Measurements from ENCODE around the gene PRCP. TPM values are rescaled to one million over a fixed set of nuclear protein-coding genes. Genes with fewer than 3 reads are reported as not detected.

PRCP gene
- total RNA-seq, 1 donor from 2014 or later = 27.5 TPM

DNA sequence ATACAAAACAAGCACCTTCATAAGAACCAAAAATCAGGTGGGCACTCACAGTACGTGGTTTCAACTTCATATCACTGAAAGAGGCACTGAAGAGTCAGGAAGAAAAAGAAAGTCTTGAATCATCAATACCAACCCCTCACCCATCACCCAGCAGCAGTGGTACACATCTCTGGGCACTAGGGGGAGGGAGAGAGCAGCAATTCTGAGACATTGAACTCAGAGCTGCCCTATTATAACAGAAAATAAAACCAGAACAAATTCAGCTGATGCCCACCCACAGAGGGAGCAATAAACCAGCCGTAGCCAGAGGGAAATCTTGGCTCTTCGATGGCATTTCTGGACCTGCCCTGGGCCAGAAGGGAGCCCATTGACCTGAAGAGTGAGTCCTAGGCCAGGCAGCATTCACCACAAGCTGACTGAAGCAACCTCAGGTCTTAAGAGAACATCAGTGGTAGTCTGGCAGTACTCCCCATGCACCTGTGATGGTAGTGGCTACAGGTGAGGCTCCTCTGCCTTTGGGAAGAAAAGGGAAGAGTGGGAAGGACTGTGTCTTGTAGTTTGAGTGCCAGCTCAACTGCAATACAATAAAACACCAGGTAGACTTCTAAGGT is 124.4 kb downstream of the PRCP start:
- no peaks in the 10 kb centered on the region for H3K9me3 Mint-ChIP-seq
- intact Hi-C loops (cut with micrococcal nuclease) = loop anchor here (1.0 kb wide), 1 partner anchor 125 kb away; the partner anchor contains the start of gene DDIAS
- no peak overlapping the region for H3K27ac Mint-ChIP-seq
- H3K4me1 Mint-ChIP-seq (ENCODE audit: low read depth) = peaks cover 1% of the 10 kb centered on the region
- H3K4me3 Mint-ChIP-seq (ENCODE audit: low read depth) = no peak overlapping the region
- H3K36me3 Mint-ChIP-seq (ENCODE audit: low read depth) = no peaks in the 10 kb centered on the region
- DNase-seq (ENCODE audit: low spot score) = peak; percentile 45
- H3K27me3 Mint-ChIP-seq (ENCODE audit: low read depth) = peaks cover 17% of the 10 kb centered on the region

GRCh38 chr11:82775218-82775617 is 125.0 kb downstream of the PRCP start:
- Mint-ChIP-seq H3K27ac (no peak overlapping the region), H3K9me3 (no peaks in the 10 kb centered on the region), H3K36me3 (ENCODE audit: low read depth) (no peaks in the 10 kb centered on the region), H3K4me3 (ENCODE audit: low read depth) (no peak overlapping the region), H3K27me3 (ENCODE audit: low read depth) (peaks cover 17% of the 10 kb centered on the region), H3K4me1 (ENCODE audit: low read depth) (peaks cover 1% of the 10 kb centered on the region)
- DNase-seq (ENCODE audit: low spot score) = no peak
- intact Hi-C loops (cut with micrococcal nuclease) = loop anchor here (1.0 kb wide), 1 partner anchor 126 kb away; the partner anchor contains the start of gene DDIAS

Other genes starting within 250 kb of the PRCP start
- not detected in 2 replicates for gene FAM181B, start 166.6 kb downstream of the PRCP start, total RNA-seq
- gene DDIAS, start 1.3 kb upstream of the PRCP start, total RNA-seq = 17.8 and 18.2 TPM in 2 replicates
- 29.1 and 31.5 TPM in 2 replicates for gene RAB30, start 171.5 kb upstream of the PRCP start, total RNA-seq